SH-SY5Y (cell line): ENCODE data around the gene KMT2B.

Source experiments
- GATA2 ChIP-seq: IDR thresholded peaks from 2 replicates; pipeline ENCODE4 v1.6.1; 2011; ENCODE audit warnings: mild to moderate bottlenecking, low read depth, low read length
- GATA3 ChIP-seq: IDR thresholded peaks from 2 replicates; pipeline ENCODE4 v1.6.1; 2011; ENCODE audit warnings: low read depth, mild to moderate bottlenecking, low read length, moderate library complexity

- TF ChIP-seq GATA3 (no peak), GATA2 (no peak)
These were observed 3.8 kb upstream of the KMT2B start for GRCh38 chr19:35713904-35714495.
